CD4-positive, alpha-beta T cell treated with Interleukin-17A for 1 hour (primary cell): ENCODE results near the gene ZNF12.

ENCODE experiments used
- DNase-seq: peaks from one replicate; pipeline ENCODE4 v3.0.0-alpha.2; 2020

The ZNF12 gene

DNA sequence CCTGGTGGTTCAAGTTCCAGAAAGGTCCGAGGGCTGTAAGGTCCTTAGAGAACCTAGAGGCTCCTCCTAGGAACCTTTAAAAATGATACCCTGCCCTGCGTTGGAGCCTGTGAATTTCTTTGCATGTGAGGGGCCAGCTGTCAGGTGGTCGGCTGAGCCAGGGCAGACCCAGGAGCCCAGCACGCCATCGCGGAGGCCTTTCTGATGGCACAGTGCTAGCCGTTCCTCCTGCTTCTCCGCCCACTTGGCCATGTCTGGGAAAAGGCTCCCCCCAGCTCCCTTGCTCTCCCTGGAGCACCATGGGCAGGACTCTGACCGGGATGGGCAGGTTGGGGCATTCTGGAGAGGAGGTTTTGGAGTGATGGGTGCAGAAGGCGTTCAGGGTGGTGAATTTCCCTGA lies 62.0 kb downstream of the ZNF12 start:
- no peak for DNase-seq

DNA sequence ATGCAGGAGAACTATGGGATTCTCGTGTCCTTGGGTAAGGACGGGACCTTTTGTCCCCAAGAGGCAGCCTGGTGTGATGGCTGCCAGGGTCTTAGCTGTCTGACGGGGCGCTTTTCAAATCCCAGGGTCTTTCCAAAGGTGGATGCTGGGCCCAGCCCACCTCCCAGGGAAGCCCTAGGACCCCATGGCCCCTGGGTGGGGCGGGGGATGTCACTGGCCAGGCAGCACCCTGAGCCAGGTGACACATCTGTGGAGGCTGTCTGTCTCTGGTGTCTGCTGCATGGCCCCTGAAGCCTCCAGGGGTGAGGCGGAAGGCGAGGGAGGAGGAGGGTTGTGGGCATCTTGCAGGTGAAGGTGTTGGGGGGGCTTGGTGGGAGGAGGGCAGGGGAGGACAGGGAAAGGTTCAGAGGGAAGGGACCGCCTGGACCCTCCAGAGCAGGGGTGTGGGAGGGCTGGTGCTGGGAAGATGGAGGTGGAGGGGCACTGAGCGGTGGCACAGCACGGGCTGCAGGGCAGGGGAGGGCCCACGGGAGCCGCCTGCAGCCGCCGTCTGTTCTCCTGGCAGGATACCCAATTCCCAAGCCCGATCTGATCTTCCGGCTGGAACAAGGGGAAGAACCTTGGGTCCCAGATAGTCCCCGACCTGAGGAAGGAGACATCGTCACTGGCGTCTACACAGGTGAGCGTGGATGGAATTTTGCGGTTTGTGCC lies 62.7 kb downstream of the ZNF12 start:
- no peak for DNase-seq

DNA sequence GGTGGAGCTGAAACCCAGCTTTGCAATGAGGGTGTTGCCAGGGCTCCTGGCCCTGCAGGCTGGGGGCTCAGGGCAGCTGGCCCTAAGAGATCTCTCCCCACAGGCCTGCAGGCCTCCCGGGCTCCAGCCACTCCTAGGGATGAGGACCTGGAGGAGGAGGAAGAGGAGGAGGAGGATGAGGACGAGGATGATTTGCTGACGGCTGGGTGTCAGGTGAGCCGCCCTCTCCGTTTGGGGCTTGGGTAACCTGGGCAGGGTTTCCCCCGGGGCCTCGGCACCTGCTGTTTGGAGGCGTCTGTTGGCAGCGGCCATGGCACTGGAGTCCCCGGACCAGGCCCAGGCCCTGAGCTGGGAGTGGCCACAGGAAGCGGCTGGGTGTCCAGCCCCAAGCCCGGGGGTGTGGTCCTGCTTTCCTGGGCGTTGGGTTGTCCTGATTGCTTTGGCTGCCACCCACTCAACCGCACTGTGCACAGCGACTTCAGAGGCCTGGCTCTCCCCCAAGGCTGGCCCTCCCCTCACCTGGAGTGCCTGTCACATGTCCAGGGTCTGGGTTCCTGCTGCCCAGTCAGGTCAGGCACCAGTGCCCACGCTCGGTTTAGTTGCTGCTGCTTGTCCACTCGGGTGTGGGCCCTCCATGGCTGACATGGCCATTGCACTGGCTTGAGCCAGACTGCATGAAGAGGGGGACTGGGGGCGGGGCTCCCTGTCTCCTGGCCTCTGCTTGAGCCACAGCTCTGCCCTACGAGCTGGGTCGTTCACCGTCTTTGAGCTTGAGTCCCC lies 63.7 kb downstream of the ZNF12 start:
- DNase-seq: no peak

DNA sequence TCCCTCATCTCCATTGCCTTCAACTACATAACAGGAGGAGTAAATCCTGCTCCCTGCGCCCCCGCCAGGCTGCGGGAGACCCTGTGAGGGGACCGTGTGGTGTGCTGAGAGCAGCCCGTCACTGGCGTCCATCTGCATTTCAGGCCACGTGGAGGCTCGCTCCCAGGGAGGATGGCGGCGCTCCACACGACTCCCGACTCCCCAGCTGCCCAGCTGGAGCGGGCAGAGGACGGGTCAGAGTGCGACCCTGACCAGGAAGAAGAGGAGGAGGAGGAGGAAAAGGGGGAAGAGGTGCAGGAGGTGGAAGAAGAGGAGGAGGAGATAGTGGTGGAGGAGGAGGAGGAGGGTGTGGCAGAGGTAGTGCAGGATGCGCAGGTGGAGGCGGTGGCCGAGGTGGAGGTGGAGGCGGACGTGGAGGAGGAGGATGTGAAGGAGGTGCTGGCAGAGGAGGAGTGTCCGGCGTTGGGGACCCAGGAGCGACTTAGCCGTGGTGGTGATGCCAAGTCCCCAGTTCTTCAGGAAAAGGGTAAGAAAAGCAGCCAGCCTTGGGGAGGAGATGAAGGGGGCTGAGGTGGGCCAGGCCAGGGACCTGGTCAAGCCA lies 64.4 kb downstream of the ZNF12 start:
- no peak for DNase-seq

DNA sequence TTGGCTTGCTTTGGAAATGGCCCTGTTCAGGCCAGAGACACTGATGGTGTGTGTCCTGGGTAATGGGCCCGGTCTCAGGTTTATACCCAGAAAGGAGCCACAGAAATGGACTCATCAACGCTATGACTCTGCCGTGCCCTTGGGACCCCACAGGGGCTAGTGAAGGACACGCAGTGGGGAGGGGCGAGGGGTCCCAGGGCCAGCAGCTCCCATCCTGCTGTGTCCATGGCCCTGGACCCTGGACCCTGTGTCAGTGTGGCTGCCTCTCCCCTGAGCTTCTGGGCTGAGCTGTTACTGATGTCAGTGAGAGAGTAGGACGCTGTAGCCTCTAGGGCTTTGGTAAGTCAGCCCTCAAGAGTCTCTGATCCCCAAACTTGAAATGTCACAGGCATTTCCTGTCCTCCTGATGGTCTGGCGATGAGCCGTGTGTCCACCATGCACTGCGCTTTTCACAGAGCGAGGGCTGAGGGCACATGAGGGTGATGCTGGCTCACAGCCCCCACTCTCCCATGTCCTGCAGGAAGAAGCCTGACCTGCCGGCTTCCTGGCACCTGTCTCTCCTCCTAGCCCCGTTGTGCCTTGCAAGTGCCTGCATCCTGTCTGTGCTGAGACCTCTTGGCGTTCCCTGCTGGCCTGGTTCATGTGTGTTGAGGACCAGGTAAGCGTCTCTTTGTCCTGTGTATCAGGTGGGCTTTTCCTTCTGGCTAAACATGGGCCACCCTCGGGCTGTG lies 65.3 kb downstream of the ZNF12 start:
- no peak for DNase-seq

DNA sequence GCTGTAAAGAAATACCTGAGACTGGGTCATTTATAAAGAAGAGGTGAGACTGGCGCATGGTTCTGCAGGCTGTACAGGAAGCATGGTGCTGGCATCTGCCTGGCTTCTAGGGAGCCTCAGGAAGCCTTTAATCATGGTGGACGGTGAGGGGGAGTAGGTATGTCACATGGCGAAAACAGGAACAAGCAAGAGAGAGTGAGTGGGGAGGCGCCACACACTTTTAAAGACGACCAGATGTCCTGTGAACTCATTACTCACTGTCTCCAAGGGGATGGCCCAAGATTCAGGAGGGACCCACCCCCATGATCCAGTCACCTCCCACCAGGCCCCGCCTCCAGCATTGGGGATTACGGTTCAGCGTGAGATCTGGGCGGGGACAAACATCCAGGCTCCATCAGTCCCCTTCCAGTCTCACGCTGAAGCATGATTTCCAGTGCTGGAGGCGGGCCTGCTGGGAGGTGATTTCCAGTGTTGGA lies 66.5 kb downstream of the ZNF12 start:
- peak; percentile 5 for DNase-seq

DNA sequence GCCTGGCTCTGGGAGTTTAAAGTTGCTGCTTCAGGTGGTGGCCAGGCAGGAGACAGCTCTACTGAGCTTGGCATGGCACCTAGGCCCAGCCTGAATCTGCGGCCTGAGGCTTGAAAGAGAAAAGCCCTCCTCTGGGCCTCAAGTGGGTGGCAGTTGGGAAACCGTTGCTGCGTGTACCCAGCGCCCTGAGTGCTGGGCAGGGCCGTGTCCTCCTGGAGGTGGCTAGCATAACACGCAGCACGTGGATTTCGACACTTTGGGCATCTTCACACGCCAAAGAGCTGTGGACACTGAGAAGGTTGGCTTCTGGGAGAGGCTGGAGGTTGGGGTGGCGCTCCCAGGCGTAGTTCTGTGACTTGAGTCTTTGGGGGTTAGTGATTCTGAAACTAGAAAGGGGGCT lies 67.1 kb downstream of the ZNF12 start:
- DNase-seq: no peak

DNA sequence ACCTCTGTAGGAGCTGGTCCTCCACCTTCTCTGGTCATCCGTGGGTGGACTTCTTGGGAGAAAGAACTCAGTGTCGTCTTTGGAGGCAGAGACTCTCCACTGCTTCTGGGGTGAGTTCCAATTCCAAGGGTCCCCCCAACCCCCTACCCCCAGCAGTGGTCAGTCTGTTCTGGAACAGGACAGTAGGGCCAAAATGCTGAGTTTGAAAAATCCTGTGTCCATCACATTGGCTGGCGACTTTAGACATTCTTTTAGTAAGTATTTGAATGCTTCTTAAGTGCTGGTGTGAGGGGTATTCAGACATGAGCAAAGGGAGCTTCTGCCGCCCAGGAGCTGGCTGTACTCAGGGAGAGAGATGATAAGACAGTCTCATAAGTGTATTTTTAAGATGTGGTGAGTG lies 67.7 kb downstream of the ZNF12 start:
- DNase-seq: no peak
